GM19438 (cell line): ENCODE measurements around the gene HLA-DQB1.
A peak's percentile ranks its signal among the peaks of the same experiment; 100 is the strongest.
"Not testable (repeated sequence)": the region's sequence is repeated elsewhere in the genome, so short reads cannot be mapped to it uniquely, and the experiment has no call there.

Experiments
- ATAC-seq: cut with Tn5 transposase; IDR thresholded peaks from one replicate; pipeline ENCODE4 v1.9.1; 2021; ENCODE audit warnings: low read depth; ENCODE audit not compliant: unreplicated experiment

The HLA-DQB1 gene

DNA sequence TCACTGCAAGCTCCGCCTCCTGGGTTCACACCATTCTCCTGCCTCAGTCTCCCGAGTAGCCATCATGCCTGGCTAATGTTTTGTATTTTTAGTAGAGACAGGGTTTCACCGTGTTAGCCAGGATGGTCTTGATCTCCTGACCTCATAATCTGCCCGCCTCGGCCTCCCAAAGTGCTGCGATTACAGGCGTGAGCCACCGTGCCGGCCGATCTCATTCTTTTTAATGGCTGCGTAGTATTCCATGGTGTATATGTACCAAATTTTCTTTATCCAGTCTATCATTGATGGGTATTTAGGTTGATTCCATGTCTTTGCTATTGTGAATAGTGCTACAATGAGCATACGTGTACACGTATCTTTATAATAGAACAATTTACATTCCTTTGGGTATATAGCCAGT, 36.7 kb downstream of the HLA-DQB1 start:
- not testable (repeated sequence) for ATAC-seq

DNA sequence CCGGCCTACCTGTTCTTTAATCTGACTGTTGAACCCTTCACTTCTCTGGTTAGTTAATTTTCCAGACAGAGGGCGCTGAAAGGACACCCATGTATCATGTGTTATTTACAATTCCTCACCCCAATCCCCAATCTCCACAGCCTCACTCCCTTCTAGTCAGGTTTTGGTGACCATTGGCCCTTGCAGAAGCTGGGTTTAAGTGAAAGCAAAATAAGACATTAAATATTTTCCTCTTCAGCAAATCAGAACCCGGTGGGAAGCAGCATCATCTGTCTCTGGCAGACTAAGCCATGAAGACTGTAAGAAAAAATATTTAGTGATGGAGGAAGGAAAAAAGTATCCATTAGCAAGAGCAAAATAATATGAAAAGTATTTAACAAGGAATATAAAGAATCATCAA, 38.6 kb downstream of the HLA-DQB1 start:
- no peak for ATAC-seq

- no peak for ATAC-seq
Measured at GRCh38 chr6:32627249-32627648, 39.2 kb downstream of the HLA-DQB1 start.

GRCh38 chr6:32625137-32625536, 41.3 kb downstream of the HLA-DQB1 start:
- no peak for ATAC-seq

DNA sequence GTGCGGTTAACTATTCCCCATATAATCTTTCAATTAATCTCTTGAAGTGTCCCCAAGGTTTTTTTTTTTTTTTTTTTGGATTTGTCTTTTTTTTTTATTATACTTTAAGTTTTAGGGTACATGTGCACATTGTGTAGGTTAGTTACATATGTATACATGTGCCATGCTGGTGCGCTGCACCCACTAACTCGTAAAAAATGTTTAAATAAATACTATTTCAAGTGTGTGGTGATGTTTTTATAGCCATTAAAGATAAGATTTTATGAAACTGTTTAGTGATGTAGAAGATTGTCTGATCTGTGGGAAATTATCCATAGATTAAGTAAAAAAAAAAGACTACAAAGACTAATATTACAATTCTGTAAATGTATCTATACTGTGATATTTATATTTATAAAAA, 41.9 kb downstream of the HLA-DQB1 start:
- ATAC-seq, result no peak

GRCh38 chr6:32623693-32624092, 42.8 kb downstream of the HLA-DQB1 start:
- ATAC-seq, result no peak

DNA sequence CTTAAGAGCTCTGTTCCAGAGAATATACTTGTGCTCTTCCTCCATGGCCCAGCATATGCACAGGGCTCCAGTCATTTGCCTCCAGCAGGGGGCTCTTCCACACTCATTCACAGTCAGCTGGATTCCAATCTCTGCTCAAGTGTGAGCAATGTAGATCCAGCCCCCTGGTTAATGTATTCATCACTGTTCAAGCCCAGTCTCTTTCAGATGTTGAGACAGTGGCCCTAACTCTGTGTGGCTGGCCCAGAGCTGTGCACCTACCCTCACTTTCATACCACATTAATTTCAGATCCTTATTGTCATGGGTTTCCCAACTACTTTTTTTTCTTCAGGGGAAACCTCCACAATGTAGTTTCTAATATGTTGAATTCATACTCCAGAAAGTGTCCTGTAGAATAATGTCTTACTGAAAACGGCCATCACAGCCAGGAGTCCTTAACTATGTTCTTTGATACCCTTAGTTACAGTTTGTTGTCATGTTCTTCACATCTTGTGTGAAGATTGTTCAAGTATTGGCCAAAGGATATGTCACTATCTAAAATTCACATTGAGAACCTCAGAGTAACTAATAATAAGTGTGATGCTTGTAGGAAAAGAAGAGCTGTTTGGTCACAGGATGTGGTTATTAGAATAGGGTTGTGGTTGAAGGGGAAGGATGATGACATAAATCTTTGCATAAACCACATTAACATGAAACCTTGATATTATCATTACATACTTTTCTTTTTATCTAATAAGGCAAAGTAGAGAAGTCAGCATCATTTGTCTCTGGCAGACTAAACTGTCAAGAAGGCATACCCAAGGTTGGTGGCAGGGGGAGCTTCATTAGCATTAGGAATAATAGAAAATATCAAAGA, 43.7 kb downstream of the HLA-DQB1 start:
- ATAC-seq, result peak; percentile 75

- no peak for ATAC-seq
Measured at GRCh38 chr6:32621372-32621771, 45.1 kb downstream of the HLA-DQB1 start.

DNA sequence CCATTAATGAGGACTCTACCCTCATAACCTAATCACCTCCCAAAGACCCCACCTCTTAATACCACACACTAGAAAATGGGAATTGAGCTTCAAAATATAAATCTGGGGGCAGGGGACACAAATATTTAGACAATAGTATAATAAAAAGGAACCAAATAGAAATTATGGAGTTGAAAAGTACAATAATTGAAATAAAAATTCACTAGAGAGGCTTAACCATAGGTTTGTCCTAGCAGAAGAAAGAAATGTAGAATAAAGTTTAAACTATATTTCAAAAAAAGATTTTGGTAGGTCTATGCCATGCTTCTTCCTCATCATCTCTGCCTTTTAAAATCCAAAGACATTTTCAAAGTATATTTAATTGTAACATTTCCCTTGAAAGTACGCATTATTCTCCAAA, 48.7 kb downstream of the HLA-DQB1 start:
- no peak for ATAC-seq

- no peak for ATAC-seq
Measured at GRCh38 chr6:32615885-32616532, 50.4 kb downstream of the HLA-DQB1 start.

DNA sequence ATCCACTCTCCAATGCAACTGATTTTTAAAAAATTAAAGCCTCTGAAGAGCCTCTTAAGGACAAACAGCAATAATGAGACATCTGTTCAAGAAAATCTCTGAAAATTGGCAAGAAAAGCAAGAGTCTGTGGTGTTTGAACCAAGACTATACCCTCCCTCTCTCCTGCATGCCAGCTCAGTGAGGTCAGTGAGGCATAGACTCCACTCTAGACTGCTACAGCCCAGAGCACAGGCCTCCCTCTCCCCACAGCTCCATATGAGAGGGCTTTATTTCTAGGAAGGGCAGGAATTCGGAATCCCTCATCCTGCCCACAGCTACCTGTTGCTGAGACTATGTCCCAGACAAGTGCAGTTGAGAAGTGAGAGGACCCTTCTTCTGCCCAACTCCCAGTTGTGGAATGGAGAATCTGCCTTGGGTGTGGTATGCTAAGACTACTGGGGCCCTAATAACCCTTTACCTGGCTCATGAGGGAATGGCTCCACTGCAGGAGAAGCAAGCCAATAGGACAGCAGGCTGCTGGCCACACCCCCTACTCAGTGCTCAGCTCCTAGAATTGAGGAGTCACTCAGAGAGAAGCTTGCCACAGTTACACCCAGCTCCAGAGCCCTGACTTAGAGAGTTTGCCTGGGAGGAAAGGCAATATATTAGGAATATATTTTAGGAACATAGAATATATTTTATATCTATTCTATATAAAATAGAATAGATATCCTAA, 51.9 kb downstream of the HLA-DQB1 start:
- ATAC-seq, result no peak

GRCh38 chr6:32613475-32613874, 53.0 kb downstream of the HLA-DQB1 start:
- no peak for ATAC-seq

DNA sequence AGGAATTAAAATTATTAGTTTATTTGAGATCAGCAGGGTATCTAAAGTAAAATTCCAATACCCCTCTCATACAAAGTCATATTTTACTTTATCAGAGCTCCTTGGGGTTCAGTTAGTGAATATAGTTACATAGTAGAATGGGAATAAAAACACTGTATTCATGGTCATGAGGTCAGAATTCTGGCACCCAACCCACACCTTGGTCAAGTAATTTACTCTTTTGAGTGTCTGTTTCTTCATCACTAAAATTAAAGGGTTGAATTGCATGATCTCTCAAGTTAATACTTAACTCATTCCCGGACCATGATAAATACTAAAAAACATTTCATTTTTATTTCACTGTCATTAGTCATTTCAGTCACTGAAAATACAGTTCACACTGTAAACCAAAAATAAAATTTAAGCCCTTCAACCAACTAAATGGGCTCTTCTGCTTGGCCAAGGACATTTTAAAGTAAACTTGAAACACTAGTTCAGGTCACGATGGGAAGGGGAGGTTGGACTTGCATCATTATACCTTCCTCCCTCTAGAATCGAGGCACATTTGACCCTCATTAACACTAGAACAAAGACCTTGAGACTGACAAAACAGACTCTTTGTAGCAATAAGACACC, 55.7 kb downstream of the HLA-DQB1 start:
- no peak for ATAC-seq

DNA sequence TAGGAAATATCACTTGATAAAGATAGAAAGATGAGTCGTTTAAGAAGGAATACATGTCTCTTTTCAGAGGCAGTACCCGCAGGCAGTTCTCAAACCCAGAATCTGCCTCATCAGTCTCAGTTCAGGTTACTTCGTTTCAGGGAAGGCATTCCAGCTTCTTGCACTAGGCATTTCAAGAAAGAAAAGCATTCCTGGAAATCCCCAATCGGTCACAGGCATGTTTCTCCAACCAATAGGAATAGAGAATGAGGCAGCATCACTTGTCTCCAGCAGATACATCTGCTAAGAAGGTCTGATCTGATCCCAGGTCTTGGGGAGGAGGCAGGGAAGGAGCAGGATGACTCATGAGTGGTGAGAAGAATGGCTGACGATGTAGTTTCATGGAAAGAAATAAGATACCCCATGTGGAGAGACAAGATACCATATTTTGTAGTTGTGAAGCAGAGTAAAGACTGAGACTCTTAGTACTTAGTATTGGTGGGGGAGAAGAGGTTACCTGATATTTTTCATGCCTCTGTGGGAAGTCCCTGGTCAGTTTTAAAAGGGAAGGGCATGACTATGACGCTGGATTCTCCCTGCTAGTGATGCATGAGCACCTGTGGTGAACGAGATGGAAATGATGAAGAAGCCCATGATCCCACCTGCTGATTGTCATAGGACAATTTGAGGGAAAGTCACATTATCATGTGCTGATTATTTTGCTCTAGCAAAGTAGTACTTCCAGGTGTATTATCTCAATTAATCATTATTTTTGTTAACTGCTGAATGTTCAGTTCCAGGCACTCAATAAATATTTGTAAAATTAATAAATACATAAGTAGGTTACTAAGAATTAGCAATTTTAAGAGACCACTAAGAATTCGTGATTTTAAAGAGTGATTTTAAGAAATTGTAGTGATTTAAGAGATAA, 56.5 kb downstream of the HLA-DQB1 start:
- ATAC-seq, result peak; percentile 71
